Fibroblast of lung (primary cell): Measurements from ENCODE around the gene EEF1A2. TPM values are rescaled to one million over a fixed set of nuclear protein-coding genes. Genes with fewer than 3 reads are reported as not detected.

Experiments used
- DNase-seq, 2 donors: peaks; one replicate each; pipeline versions ENCODE4 v3.0.0 to v3.0.0-alpha.2; 2010; ENCODE audit warnings: low read depth in 2 of 2
- H2AFZ ChIP-seq: 2 replicates; pipeline ENCODE4 v1.5.1; 2012; ENCODE audit warnings: low read length, control low read depth, inconsistent platforms
- H3K27ac ChIP-seq: 2 replicates; pipeline ENCODE4 v1.5.1; 2011; ENCODE audit warnings: low read length, control low read depth; ENCODE audit not compliant: insufficient read depth
- H3K27me3 ChIP-seq: 2 replicates; pipeline ENCODE4 v1.5.1; 2011; ENCODE audit warnings: mild to moderate bottlenecking, low read length; ENCODE audit not compliant: control insufficient read depth, insufficient read depth
- H3K36me3 ChIP-seq: 2 replicates; pipeline ENCODE4 v1.5.1; 2011; ENCODE audit warnings: low read length; ENCODE audit not compliant: control insufficient read depth, insufficient read depth
- H3K4me1 ChIP-seq: 2 replicates; pipeline ENCODE4 v1.5.1; 2011; ENCODE audit warnings: low read length; ENCODE audit not compliant: control insufficient read depth, insufficient read depth; ENCODE audit errors: extremely low read depth
- H3K4me2 ChIP-seq: 2 replicates; pipeline ENCODE4 v1.5.1; 2011; ENCODE audit warnings: low read length, control low read depth; ENCODE audit not compliant: insufficient read depth; ENCODE audit errors: extremely low read depth
- H3K4me3 ChIP-seq, 4 experiments: fragments of 200-600 bp in 1 of 4; sonication (generic) in 1 of 4; replicated peaks in 1 of 4; 2 replicates each; pipeline ENCODE4 v1.5.1; 2011 to 2016; ENCODE audit warnings: low read length in 4 of 4, low read depth in 3 of 4, mild to moderate bottlenecking in 3 of 4, control low read depth in 2 of 4, inconsistent platforms in 1 of 4, mixed read lengths in 1 of 4; ENCODE audit not compliant: insufficient read depth in 1 of 4; ENCODE audit errors: control extremely low read depth in 1 of 4
- H3K79me2 ChIP-seq: 2 replicates; pipeline ENCODE4 v1.5.1; 2012; ENCODE audit warnings: mild to moderate bottlenecking, low read length, inconsistent platforms; ENCODE audit not compliant: control insufficient read depth, insufficient read depth
- H3K9ac ChIP-seq: 2 replicates; pipeline ENCODE4 v1.5.1; 2011; ENCODE audit warnings: mild to moderate bottlenecking, low read length, control low read depth; ENCODE audit not compliant: insufficient read depth
- H3K9me3 ChIP-seq: 2 replicates; pipeline ENCODE4 v1.5.1; 2012; ENCODE audit warnings: low read depth, low read length; ENCODE audit not compliant: control insufficient read depth, insufficient read depth
- H4K20me1 ChIP-seq: 2 replicates; pipeline ENCODE4 v1.5.1; 2011; ENCODE audit warnings: low read length; ENCODE audit not compliant: control insufficient read depth, insufficient read depth; ENCODE audit errors: extremely low read depth
- EZH2 ChIP-seq: IDR thresholded peaks from 2 replicates; pipeline ENCODE4 v1.5.1; 2012; ENCODE audit warnings: low read length, control low read depth, mild to moderate bottlenecking; ENCODE audit errors: missing control alignments
- polyA plus RNA-seq, 2 donors: library from polyadenylated mRNA; depleted of rRNA in 1 of 2; stranded (reverse) in 1 of 2; unstranded in 1 of 2; fragments of >200 nt; gene quantifications; 2 replicates each; pipeline ENCODE4 v1.2.1, GENCODE V29; 2011 to 2012; ENCODE audit warnings: missing spikeins in 1 of 2
- total RNA-seq: library from RNA; depleted of rRNA; stranded (reverse); fragments of >200 nt; gene quantifications from 2 replicates; pipeline ENCODE4 v1.2.1, GENCODE V29; 2014
- TF ChIP-seq, protein P1 (sequence below), 2 donors: IDR thresholded peaks in 1 of 2; conservative IDR thresholded peaks in 1 of 2; 1 replicate in 1 of 2; 2 replicates in 1 of 2; pipeline ENCODE4 v1.5.1; 2011 to 2012; ENCODE audit warnings: low read length in 2 of 2, control low read depth in 1 of 2, inconsistent platforms in 1 of 2, low read depth in 1 of 2, mild to moderate bottlenecking in 1 of 2

The EEF1A2 gene
- total and polyA plus RNA-seq, 2 donors (not counting 1 experiment from before 2014, with no cell fraction given), result 0.16 to 1.7 TPM

DNA sequence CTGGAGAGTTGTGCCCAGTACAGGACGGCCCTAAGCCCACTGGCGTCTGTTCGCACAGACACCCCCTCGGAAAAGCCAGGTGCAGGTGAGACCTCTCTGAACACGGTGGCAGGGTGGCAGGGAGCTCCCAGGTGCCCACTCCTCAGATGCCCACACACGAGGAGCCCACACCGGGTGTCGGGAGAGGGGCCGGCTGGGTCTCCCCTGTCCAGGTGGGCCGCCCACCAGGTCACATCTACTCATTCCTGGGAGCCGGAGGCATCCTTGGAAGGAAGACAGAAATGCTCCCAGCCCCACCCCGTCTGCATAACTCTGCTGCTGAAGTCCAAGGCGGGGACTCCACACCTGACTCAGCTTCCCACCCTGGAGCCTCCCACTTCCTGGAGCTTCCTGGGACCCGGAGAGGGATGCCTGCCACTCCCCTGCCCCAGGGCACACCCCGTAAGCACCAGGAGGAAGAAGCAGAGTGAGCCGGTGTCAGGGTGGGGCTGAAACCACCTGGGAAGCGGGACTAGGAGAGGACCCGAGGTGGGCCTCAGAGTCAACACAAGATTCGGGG lies 46.2 kb upstream of the EEF1A2 start:
- H3K9ac ChIP-seq, result no peak overlapping the region
- no peaks in the 10 kb centered on the region for H3K79me2 ChIP-seq
- H4K20me1 ChIP-seq, result no peaks in the 10 kb centered on the region
- no peak overlapping the region for H2AFZ ChIP-seq
- TF ChIP-seq EZH2, result no peak
- TF ChIP-seq, protein P1, sequence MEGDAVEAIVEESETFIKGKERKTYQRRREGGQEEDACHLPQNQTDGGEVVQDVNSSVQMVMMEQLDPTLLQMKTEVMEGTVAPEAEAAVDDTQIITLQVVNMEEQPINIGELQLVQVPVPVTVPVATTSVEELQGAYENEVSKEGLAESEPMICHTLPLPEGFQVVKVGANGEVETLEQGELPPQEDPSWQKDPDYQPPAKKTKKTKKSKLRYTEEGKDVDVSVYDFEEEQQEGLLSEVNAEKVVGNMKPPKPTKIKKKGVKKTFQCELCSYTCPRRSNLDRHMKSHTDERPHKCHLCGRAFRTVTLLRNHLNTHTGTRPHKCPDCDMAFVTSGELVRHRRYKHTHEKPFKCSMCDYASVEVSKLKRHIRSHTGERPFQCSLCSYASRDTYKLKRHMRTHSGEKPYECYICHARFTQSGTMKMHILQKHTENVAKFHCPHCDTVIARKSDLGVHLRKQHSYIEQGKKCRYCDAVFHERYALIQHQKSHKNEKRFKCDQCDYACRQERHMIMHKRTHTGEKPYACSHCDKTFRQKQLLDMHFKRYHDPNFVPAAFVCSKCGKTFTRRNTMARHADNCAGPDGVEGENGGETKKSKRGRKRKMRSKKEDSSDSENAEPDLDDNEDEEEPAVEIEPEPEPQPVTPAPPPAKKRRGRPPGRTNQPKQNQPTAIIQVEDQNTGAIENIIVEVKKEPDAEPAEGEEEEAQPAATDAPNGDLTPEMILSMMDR (conservative IDR thresholded peaks at IDR 0.05 in 1 of 2, IDR thresholded peaks at IDR 0.05 in 1 of 2; ENCODE audit: low read depth in 1 of 2, low read length in 2 of 2), result no peak
- no peak overlapping the region for H3K4me2 ChIP-seq
- DNase-seq, result no peak
- no peak overlapping the region for H3K27ac ChIP-seq
- no peak overlapping the region for H3K4me3 ChIP-seq
- no peaks in the 10 kb centered on the region for H3K36me3 ChIP-seq
- H3K4me1 ChIP-seq, result no peaks in the 10 kb centered on the region
- H3K9me3 ChIP-seq, result no peaks in the 10 kb centered on the region
- peaks cover 11% of the 10 kb centered on the region for H3K27me3 ChIP-seq

DNA sequence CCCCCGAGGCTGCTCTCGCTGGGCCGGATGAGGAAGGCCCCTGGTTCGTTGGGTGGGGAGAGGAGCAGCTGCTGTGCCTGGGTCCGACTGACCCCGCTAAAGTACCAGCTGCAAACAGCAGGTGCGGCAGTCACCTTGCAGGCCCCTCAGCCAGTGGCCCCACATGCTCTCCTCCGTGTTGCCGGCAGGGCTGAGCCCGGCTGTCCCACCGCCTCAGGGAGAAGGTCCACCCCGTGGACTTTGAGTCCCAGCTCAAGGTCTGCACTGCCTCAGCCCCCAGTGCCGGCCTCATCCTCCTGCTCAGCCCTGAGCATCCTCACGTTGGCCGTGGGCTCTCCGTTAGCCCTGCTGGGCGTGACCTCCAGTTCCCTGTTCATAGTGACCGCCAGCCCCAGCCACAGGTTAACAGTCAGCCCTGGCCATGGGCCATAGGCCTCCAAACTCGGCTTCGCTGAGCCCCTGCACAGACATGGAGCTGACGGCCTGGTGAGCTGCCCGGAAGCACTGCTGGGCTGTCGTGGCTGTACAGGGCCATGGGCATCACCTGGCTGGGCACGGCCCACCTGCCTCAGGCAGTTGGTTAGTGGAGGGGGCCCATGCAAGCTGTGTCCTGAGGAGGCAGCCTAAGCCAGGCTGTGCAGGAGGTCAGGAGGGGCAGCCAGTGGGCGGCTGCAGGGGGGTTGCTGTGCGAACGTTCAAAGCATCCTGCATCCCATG lies 45.5 kb upstream of the EEF1A2 start:
- Histone ChIP-seq H3K27ac (no peak overlapping the region), H3K4me2 (no peak overlapping the region), H3K9ac (no peak overlapping the region), H3K9me3 (no peaks in the 10 kb centered on the region), H3K79me2 (no peaks in the 10 kb centered on the region), H2AFZ (no peak overlapping the region), H4K20me1 (no peaks in the 10 kb centered on the region), H3K4me3 (no peak overlapping the region), H3K36me3 (no peaks in the 10 kb centered on the region), H3K27me3 (peaks cover 11% of the 10 kb centered on the region), H3K4me1 (no peaks in the 10 kb centered on the region)
- no peak for TF ChIP-seq EZH2
- no peak for DNase-seq

DNA sequence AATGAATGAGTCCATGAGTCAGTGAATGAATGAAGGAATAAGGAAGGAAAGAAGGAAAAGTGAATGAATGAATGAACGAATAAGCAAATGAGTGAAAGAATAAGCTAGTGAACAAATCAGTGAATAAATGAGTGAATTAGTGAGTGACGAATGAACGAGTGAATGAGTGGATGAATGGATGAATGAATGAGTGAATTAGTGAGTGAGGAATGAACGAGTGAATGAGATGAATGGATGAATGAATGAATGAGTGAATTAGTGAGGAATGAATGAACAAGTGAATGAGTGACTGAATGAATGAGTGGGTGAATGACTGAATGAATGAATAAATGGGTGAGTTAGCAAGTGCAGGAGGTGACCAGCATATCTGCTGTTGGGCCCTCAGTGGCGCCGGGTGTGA lies 44.9 kb upstream of the EEF1A2 start:
- no peaks in the 10 kb centered on the region for H3K4me1 ChIP-seq
- H3K27ac ChIP-seq, result no peak overlapping the region
- H3K4me2 ChIP-seq, result no peak overlapping the region
- TF ChIP-seq, protein P1 (conservative IDR thresholded peaks at IDR 0.05 in 1 of 2, IDR thresholded peaks at IDR 0.05 in 1 of 2; ENCODE audit: low read depth in 1 of 2, low read length in 2 of 2), result no peak
- DNase-seq, result no peak
- no peaks in the 10 kb centered on the region for H3K36me3 ChIP-seq
- no peak overlapping the region for H3K4me3 ChIP-seq
- H2AFZ ChIP-seq, result no peak overlapping the region
- H3K9me3 ChIP-seq, result no peaks in the 10 kb centered on the region
- H3K9ac ChIP-seq, result no peak overlapping the region
- H3K27me3 ChIP-seq, result peaks cover 10% of the 10 kb centered on the region
- no peaks in the 10 kb centered on the region for H4K20me1 ChIP-seq
- no peaks in the 10 kb centered on the region for H3K79me2 ChIP-seq
